Caco-2 (cell line): ENCODE data around the gene SERINC5. TPM values are rescaled to one million over a fixed set of nuclear protein-coding genes. Genes with fewer than 3 reads are reported as not detected.

Experiments
- BruUV-seq: library from RNA; stranded (reverse); fragments of 400-500 nt; replicated peaks from 2 replicates; lab custom pipeline; 2021; lab: Mats Ljungman, UMichigan
- CTCF ChIA-PET: fragments of 300-600 bp; sonication (Branson Sonifier 250); formaldehyde crosslinking; loops from one replicate; lab custom pipeline; 2022; ENCODE audit warnings: antibody characterized with exemption; lab: Charles Lee
- POLR2A ChIA-PET: fragments of 300-600 bp; sonication (Branson Sonifier 250); formaldehyde crosslinking; loops from one replicate; lab custom pipeline; 2022; ENCODE audit warnings: antibody characterized with exemption; lab: Charles Lee
- DNase-seq, 2 experiments: peaks; one replicate each; pipeline versions ENCODE4 v3.0.0 to v3.0.0-alpha.2; 2020 to 2022
- H3K27me3 ChIP-seq: replicated peaks from 2 replicates; pipeline ENCODE4 v1.6.0; 2011; ENCODE audit warnings: low read length; ENCODE audit not compliant: control insufficient read depth, insufficient read depth
- H3K36me3 ChIP-seq: 2 replicates; pipeline ENCODE4 v1.5.1; 2011; ENCODE audit warnings: low read length; ENCODE audit not compliant: control insufficient read depth, insufficient read depth
- H3K4me1 ChIP-seq: fragments of 250-450 bp; sonication (Bioruptor Pico); 2 replicates; pipeline ENCODE4 v1.5.1; 2020; ENCODE audit warnings: mild to moderate bottlenecking
- H3K4me3 ChIP-seq: 2 replicates; pipeline ENCODE4 v1.5.1; 2011; ENCODE audit warnings: low read depth, mild to moderate bottlenecking, control low read depth, low read length
- H3K9me3 ChIP-seq: fragments of 250-450 bp; sonication (Bioruptor Pico); 2 replicates; pipeline ENCODE4 v1.5.1; 2020; ENCODE audit warnings: mild to moderate bottlenecking, moderate library complexity
- H3K27ac Mint-ChIP-seq: one replicate; pipeline ENCODE4 v1.8.0; 2022; ENCODE audit warnings: mixed read lengths; ENCODE audit not compliant: unreplicated experiment
- H3K27me3 Mint-ChIP-seq: one replicate; pipeline ENCODE4 v1.8.0; 2022; ENCODE audit warnings: mixed read lengths; ENCODE audit not compliant: insufficient read depth, unreplicated experiment
- H3K36me3 Mint-ChIP-seq: one replicate; pipeline ENCODE4 v1.8.0; 2022; ENCODE audit warnings: mild to moderate bottlenecking, mixed read lengths; ENCODE audit not compliant: insufficient read depth, unreplicated experiment
- H3K4me1 Mint-ChIP-seq: one replicate; pipeline ENCODE4 v1.8.0; 2022; ENCODE audit warnings: low read depth, mixed read lengths; ENCODE audit not compliant: unreplicated experiment
- H3K4me3 Mint-ChIP-seq: one replicate; pipeline ENCODE4 v1.8.0; 2022; ENCODE audit warnings: mild to moderate bottlenecking, moderate library complexity, mixed read lengths; ENCODE audit not compliant: unreplicated experiment
- H3K9me3 Mint-ChIP-seq: one replicate; pipeline ENCODE4 v1.8.0; 2022; ENCODE audit warnings: mixed read lengths; ENCODE audit not compliant: unreplicated experiment
- CTCF ChIP-seq, 2 experiments: fragments of 200-600 bp in 1 of 2; IDR thresholded peaks; 1 replicate in 1 of 2; 2 replicates in 1 of 2; pipeline versions ENCODE4 v1.5.1 to v1.8.0; 2011 to 2022; ENCODE audit warnings: antibody characterized with exemption in 1 of 2, control low read depth in 1 of 2, inconsistent platforms in 1 of 2, low read depth in 1 of 2, low read length in 1 of 2, mild to moderate bottlenecking in 1 of 2, moderate library complexity in 1 of 2; ENCODE audit not compliant: insufficient read depth in 1 of 2, severe bottlenecking in 1 of 2, unreplicated experiment in 1 of 2
- intact Hi-C: fragments of 100-400 bp; cut with micrococcal nuclease; formaldehyde crosslinking; loops from one replicate; pipeline ENCODE4 v1.10.0; 2022; ENCODE audit not compliant: unreplicated experiment
- total RNA-seq: library from RNA; stranded (reverse); gene quantifications from 2 replicates; pipeline ENCODE4 v1.2.3, GENCODE V29; 2022

The SERINC5 gene
- total RNA-seq, 1 experiment from 2014 or later: 225 TPM

- intact Hi-C loops: no loop called here
- CTCF ChIA-PET: interaction anchor here (0.8 kb wide), 1 partner anchor 16 kb away, joined by 3 read pairs; no protein-coding TSS in a partner anchor
- H3K36me3 Mint-ChIP-seq: no peaks in the 10 kb centered on the region
- BruUV-seq: no TSS peak
- Histone ChIP-seq H3K9me3 (no peaks in the 10 kb centered on the region), H3K36me3 (no peaks in the 10 kb centered on the region), H3K4me3 (no peak overlapping the region), H3K4me1 (no peaks in the 10 kb centered on the region), H3K27me3 (no peaks in the 10 kb centered on the region)
- POLR2A ChIA-PET: no interaction called here
- TF ChIP-seq CTCF (IDR thresholded peaks at IDR 0.05; ENCODE audit: insufficient read depth in 1 of 2, low read depth in 1 of 2, low read length in 1 of 2, severe bottlenecking in 1 of 2, unreplicated experiment in 1 of 2): no peak
- no peaks in the 10 kb centered on the region for H3K9me3 Mint-ChIP-seq
- no peak for DNase-seq
- H3K27me3 Mint-ChIP-seq: no peaks in the 10 kb centered on the region
- H3K4me3 Mint-ChIP-seq: no peak overlapping the region
- H3K4me1 Mint-ChIP-seq: no peaks in the 10 kb centered on the region
- H3K27ac Mint-ChIP-seq: no peak overlapping the region
Measured at GRCh38 chr5:80067016-80067415, 188.8 kb downstream of the SERINC5 start.

- ChIA-PET CTCF (no interaction called here), POLR2A (no interaction called here)
- H3K4me3 Mint-ChIP-seq: no peak overlapping the region
- no peak for DNase-seq
- H3K9me3 ChIP-seq: no peaks in the 10 kb centered on the region
- H3K4me1 Mint-ChIP-seq: no peaks in the 10 kb centered on the region
- H3K27ac Mint-ChIP-seq: no peak overlapping the region
- BruUV-seq: no TSS peak
- H3K4me1 ChIP-seq: peaks cover 3% of the 10 kb centered on the region; the same call in 1 of the 2 replicates
- no peaks in the 10 kb centered on the region for H3K27me3 Mint-ChIP-seq
- H3K9me3 Mint-ChIP-seq: no peaks in the 10 kb centered on the region
- no peaks in the 10 kb centered on the region for H3K36me3 ChIP-seq
- H3K36me3 Mint-ChIP-seq: no peaks in the 10 kb centered on the region
- TF ChIP-seq CTCF (IDR thresholded peaks at IDR 0.05; ENCODE audit: insufficient read depth in 1 of 2, low read depth in 1 of 2, low read length in 1 of 2, severe bottlenecking in 1 of 2, unreplicated experiment in 1 of 2): no peak
- H3K27me3 ChIP-seq: no peaks in the 10 kb centered on the region
- H3K4me3 ChIP-seq: no peak overlapping the region
- intact Hi-C loops: no loop called here
Measured at GRCh38 chr5:80064124-80064523, 191.7 kb downstream of the SERINC5 start.

Other genes starting within 250 kb of the SERINC5 start
- 0.28 TPM in 1 of 2 replicates, not detected in the other for gene THBS4, start 220.7 kb downstream of the SERINC5 start, total RNA-seq
- not detected in 2 replicates for gene SPZ1, start 64.0 kb upstream of the SERINC5 start, total RNA-seq
- 46.9 and 50.2 TPM in 2 replicates for gene ZFYVE16, start 152.0 kb upstream of the SERINC5 start, total RNA-seq
- 2.4 TPM in 2 replicates for gene FAM151B, start 232.1 kb upstream of the SERINC5 start, total RNA-seq